Endothelial cell of umbilical vein (primary cell): Measurements from ENCODE around the gene ALK. TPM values are rescaled to one million over a fixed set of nuclear protein-coding genes. Genes with fewer than 3 reads are reported as not detected.

Experiments
- BruUV-seq: library from RNA; stranded (reverse); fragments of 400-500 nt; replicated peaks from 2 replicates; lab custom pipeline; 2021; lab: Mats Ljungman, UMichigan
- CTCF ChIA-PET: fragments of 300-600, 350-600 bp; sonication (Branson Sonifier 250); formaldehyde crosslinking; loops from one replicate; lab custom pipeline; 2021; ENCODE audit warnings: antibody characterized with exemption, inconsistent platforms; lab: Charles Lee
- POLR2A ChIA-PET: fragments of 300-600, 350-600 bp; sonication (Branson Sonifier 250); formaldehyde crosslinking; loops from one replicate; lab custom pipeline; 2021; ENCODE audit warnings: antibody characterized with exemption, inconsistent platforms; lab: Charles Lee
- DNase-seq: peaks from one replicate; pipeline ENCODE4 v3.0.0-alpha.2; 2011; ENCODE audit warnings: low read depth, low spot score
- FAIRE-seq: peaks from 2 replicates; lab custom pipeline; 2011; peaks lifted over from hg19 to GRCh38; lab: Jason Lieb, UNC
- H2AFZ ChIP-seq: 2 replicates; pipeline ENCODE4 v1.6.0; 2012; ENCODE audit warnings: low read depth, low read length, control low read depth, inconsistent platforms
- H3K27ac ChIP-seq: 2 replicates; pipeline ENCODE4 v1.5.1; 2011; ENCODE audit warnings: low read depth, mild to moderate bottlenecking, control low read depth, low read length, moderate library complexity; ENCODE audit not compliant: insufficient read depth
- H3K27me3 ChIP-seq, 2 experiments: 2 replicates each; pipeline versions ENCODE4 v1.6.0 to v1.6.1; 2011; ENCODE audit warnings: low read length in 2 of 2, mixed read lengths in 1 of 2; ENCODE audit not compliant: control insufficient read depth in 2 of 2, insufficient read depth in 2 of 2
- H3K36me3 ChIP-seq, 2 experiments: 2 replicates in 1 of 2; 3 replicates in 1 of 2; pipeline ENCODE4 v1.5.1; 2011; ENCODE audit warnings: low read length in 2 of 2, mild to moderate bottlenecking in 1 of 2, moderate library complexity in 1 of 2; ENCODE audit not compliant: control insufficient read depth in 2 of 2, insufficient read depth in 2 of 2; ENCODE audit errors: extremely low read depth in 1 of 2
- H3K4me1 ChIP-seq: 3 replicates; pipeline ENCODE4 v1.5.1; 2011; ENCODE audit warnings: mild to moderate bottlenecking, low read length; ENCODE audit not compliant: control insufficient read depth, insufficient read depth; ENCODE audit errors: extremely low read depth
- H3K4me2 ChIP-seq: 2 replicates; pipeline ENCODE4 v1.6.1; 2011; ENCODE audit warnings: low read length, control low read depth, mixed read lengths; ENCODE audit not compliant: insufficient read depth
- H3K4me3 ChIP-seq, 3 experiments: fragments of 200-600 bp in 1 of 3; sonication (generic), shearing (Covaris generic) in 1 of 3; replicated peaks in 1 of 3; 2 replicates each; pipeline ENCODE4 v1.5.1; 2011 to 2016; ENCODE audit warnings: control low read depth in 3 of 3, low read length in 3 of 3, mild to moderate bottlenecking in 2 of 3, inconsistent platforms in 1 of 3, low read depth in 1 of 3, moderate library complexity in 1 of 3; ENCODE audit not compliant: insufficient read depth in 1 of 3
- H3K79me2 ChIP-seq: 2 replicates; pipeline ENCODE4 v1.6.0; 2012; ENCODE audit warnings: low read length, inconsistent platforms; ENCODE audit not compliant: control insufficient read depth, insufficient read depth
- H3K9ac ChIP-seq: replicated peaks from 2 replicates; pipeline ENCODE3; 2011; ENCODE audit warnings: low read length, control low read depth; ENCODE audit not compliant: insufficient read depth; ENCODE audit errors: extremely low read depth
- H3K9me1 ChIP-seq: replicated peaks from 3 replicates; pipeline ENCODE4 v1.6.0; 2011; ENCODE audit warnings: mild to moderate bottlenecking, low read length; ENCODE audit not compliant: control insufficient read depth, insufficient read depth; ENCODE audit errors: extremely low read depth
- H3K9me3 ChIP-seq: replicated peaks from 2 replicates; pipeline ENCODE4 v1.5.1; 2012; ENCODE audit warnings: low read length, inconsistent platforms; ENCODE audit not compliant: control insufficient read depth, insufficient read depth
- H4K20me1 ChIP-seq: replicated peaks from 2 replicates; pipeline ENCODE3; 2011; ENCODE audit warnings: mild to moderate bottlenecking, low read length; ENCODE audit not compliant: control insufficient read depth, insufficient read depth; ENCODE audit errors: extremely low read depth
- CTCF ChIP-seq, 2 donors: IDR thresholded peaks; 1 replicate in 1 of 2; 2 replicates in 1 of 2; pipeline ENCODE4 v1.5.1; 2011; ENCODE audit warnings: low read length in 2 of 2, mild to moderate bottlenecking in 2 of 2, moderate library complexity in 2 of 2, control low read depth in 1 of 2, inconsistent platforms in 1 of 2, low read depth in 1 of 2; ENCODE audit not compliant: insufficient read depth in 1 of 2; ENCODE audit errors: extremely low read depth in 1 of 2
- EZH2 ChIP-seq: IDR thresholded peaks from 2 replicates; pipeline ENCODE4 v1.6.1; 2012; ENCODE audit warnings: borderline replicate concordance, low read depth, mild to moderate bottlenecking, moderate library complexity, low read length, inconsistent platforms; ENCODE audit not compliant: severe bottlenecking
- FOS ChIP-seq: IDR thresholded peaks from 2 replicates; pipeline ENCODE4 v1.6.1; 2011; ENCODE audit warnings: mild to moderate bottlenecking, low read length, moderate library complexity, borderline replicate concordance; ENCODE audit not compliant: insufficient read depth
- GATA2 ChIP-seq: IDR thresholded peaks from 2 replicates; pipeline ENCODE4 v1.7.0; 2011; ENCODE audit warnings: low read depth, mild to moderate bottlenecking, moderate library complexity, mixed read lengths, low read length; ENCODE audit not compliant: insufficient read length, insufficient read depth
- JUN ChIP-seq: IDR thresholded peaks from 2 replicates; pipeline ENCODE4 v1.6.1; 2011; ENCODE audit warnings: borderline replicate concordance, low read depth; ENCODE audit not compliant: insufficient read length, insufficient read depth
- MYC ChIP-seq: IDR thresholded peaks from one replicate; pipeline ENCODE4 v1.6.1; 2011; ENCODE audit warnings: mild to moderate bottlenecking, low read depth, low read length
- POLR2A ChIP-seq: IDR thresholded peaks from 2 replicates; pipeline ENCODE4 v1.6.1; 2012; ENCODE audit warnings: low read depth, mild to moderate bottlenecking, control low read depth, low read length
- POLR2AphosphoS5 ChIP-seq: IDR thresholded peaks from 2 replicates; pipeline ENCODE4 v1.6.1; 2012; ENCODE audit warnings: low read depth, mild to moderate bottlenecking, control low read depth, low read length, moderate library complexity; ENCODE audit not compliant: insufficient read depth
- dilution Hi-C: fragments of 300-500 bp; cut with MboI; formaldehyde crosslinking; loops from one replicate; pipeline ENCODE4 v1.15.0; 2019; ENCODE audit warnings: low sequenced_read_pairs; ENCODE audit not compliant: extremely low pct_ligation_motif_present
- intact Hi-C: fragments of 100-400 bp; cut with micrococcal nuclease; formaldehyde crosslinking; loops from one replicate; pipeline ENCODE4 v1.10.0; 2022
- polyA plus RNA-seq, 4 experiments: library from polyadenylated mRNA; depleted of rRNA in 3 of 4; stranded (reverse) in 3 of 4; unstranded in 1 of 4; fragments of >200 nt; gene quantifications; 2 replicates each; pipeline versions ENCODE4 v1.2.1 to v1.2.3, GENCODE V29; 2011 to 2012; ENCODE audit warnings: missing spikeins in 1 of 4
- total RNA-seq: library from RNA; stranded (reverse); gene quantifications from 2 replicates; pipeline ENCODE4 v1.2.3, GENCODE V29; 2021
- TF ChIP-seq, protein P1 (sequence below): IDR thresholded peaks from 2 replicates; pipeline ENCODE4 v1.6.1; 2011; ENCODE audit not compliant: insufficient read depth, insufficient read length

The ALK gene
- total and polyA plus RNA-seq, 2 donors (not counting 3 experiments of a cell fraction or from before 2014, with no cell fraction given), result not detected

DNA sequence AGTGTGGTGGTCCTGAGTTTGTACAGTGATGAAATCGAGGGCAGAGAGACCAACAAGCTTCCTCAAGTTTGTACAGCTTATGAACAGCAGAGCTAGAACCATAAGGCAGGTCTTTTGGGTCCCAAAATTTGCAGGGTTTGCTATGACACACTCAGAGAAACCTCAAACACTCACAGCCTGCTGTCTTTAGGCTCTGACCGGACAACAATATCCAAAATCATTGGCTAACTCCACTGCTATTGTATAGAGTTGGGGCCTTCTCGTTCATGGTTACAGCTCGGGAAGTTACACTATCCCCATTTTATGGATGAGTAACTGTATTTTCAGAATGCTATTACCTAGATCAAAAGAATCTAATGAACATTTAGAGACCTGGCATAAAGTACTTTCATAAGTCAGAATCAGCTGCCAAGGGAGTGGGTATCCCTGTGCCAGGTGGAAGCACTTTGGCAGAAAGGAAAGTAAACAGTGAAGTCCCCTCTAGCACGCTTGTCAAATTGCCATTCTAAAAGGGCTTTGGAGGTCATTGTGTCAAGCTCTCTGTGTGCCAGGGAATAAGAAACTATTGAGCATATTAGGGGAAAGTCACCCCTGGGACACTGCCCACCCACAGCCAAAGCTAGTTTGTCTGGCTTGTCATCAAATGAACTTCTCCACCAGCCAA is 331.8 kb downstream of the ALK start:
- H3K4me2 ChIP-seq, result no peak overlapping the region
- no peak for FAIRE-seq
- no peaks in the 10 kb centered on the region for H3K79me2 ChIP-seq
- no peak overlapping the region for H3K27ac ChIP-seq
- dilution Hi-C loops (no loop called here), intact Hi-C loops (no loop called here)
- DNase-seq, result no peak
- H3K9me1 ChIP-seq, result no peaks in the 10 kb centered on the region
- POLR2A ChIA-PET, result no interaction called here
- no peaks in the 10 kb centered on the region for H4K20me1 ChIP-seq
- no peaks in the 10 kb centered on the region for H3K4me1 ChIP-seq
- H3K27me3 ChIP-seq, result no peaks in the 10 kb centered on the region
- peaks cover 2% of the 10 kb centered on the region for H3K9me3 ChIP-seq
- CTCF ChIA-PET, result no interaction called here
- no peak overlapping the region for H3K4me3 ChIP-seq
- no TSS peak for BruUV-seq
- TF ChIP-seq CTCF (IDR thresholded peaks at IDR 0.05; ENCODE audit: extremely low read depth in 1 of 2, insufficient read depth in 1 of 2, low read depth in 1 of 2, low read length in 2 of 2) (no peak), JUN (no peak), EZH2 (no peak), MYC (no peak), GATA2 (no peak), FOS (no peak), POLR2A (no peak), POLR2AphosphoS5 (no peak)
- TF ChIP-seq, protein P1, sequence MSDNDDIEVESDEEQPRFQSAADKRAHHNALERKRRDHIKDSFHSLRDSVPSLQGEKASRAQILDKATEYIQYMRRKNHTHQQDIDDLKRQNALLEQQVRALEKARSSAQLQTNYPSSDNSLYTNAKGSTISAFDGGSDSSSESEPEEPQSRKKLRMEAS, result no peak
- H3K36me3 ChIP-seq, result no peaks in the 10 kb centered on the region
- H3K9ac ChIP-seq, result no peak overlapping the region
- no peak overlapping the region for H2AFZ ChIP-seq
